HG03039 (cell line): ENCODE measurements around the gene UBTD1.
"Not testable (repeated sequence)": the region's sequence is repeated elsewhere in the genome, so short reads cannot be mapped to it uniquely, and the experiment has no call there.

Source experiments
- ATAC-seq: cut with Tn5 transposase; IDR thresholded peaks from one replicate; pipeline ENCODE4 v1.9.1; 2021; ENCODE audit warnings: mild to moderate bottlenecking, moderate library complexity; ENCODE audit not compliant: unreplicated experiment

UBTD1 gene

DNA sequence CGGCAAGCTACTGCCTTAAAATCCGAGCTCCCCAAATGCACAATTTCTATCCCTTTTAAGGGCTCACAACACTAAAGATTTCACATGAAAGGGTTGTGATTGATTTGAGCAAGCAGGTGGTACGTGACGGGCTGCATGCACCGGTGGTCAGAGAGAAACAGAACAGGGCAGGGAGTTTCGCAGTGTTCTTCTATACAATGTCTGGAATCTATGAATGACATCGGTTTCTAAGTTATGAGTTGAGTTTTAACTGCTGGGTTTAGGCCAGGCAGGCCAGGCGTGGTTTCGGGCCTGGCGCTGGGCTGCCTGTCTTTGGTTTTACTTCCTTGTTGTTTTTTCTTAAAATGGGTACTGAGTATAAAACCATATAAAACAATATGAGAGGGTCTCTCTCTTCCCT lies 56.8 kb downstream of the UBTD1 start:
- ATAC-seq: not testable (repeated sequence)

DNA sequence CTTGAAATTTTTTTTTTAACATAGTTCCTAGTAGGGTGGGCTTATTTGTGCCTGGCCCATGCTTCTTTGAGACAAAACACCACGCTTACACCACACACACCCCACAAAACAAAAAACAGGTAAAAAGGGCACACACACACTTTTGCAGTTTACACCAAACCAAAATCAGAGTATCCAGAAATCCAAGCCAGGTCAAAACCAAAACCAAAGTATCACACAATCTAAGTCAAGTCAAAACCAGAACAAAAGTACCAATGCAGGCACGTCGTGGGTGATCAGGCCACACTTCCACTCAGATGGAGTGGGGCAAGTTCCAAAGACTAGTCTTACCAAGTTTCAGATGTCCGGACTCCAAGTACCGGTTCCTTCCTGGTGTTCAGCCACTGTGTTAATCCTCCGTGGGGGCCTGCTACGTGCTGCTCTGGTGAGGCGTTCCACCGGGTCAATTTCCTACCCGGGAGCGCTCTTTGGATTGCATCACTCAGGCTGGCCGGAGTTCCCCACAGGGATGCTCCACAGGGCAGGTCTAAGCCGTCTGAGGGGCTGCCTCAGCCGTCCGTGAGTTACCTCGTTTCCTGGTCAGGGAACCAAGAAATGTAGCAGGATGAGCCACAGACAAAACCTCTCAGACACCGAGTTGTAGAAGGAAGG lies 62.1 kb downstream of the UBTD1 start:
- not testable (repeated sequence) for ATAC-seq

DNA sequence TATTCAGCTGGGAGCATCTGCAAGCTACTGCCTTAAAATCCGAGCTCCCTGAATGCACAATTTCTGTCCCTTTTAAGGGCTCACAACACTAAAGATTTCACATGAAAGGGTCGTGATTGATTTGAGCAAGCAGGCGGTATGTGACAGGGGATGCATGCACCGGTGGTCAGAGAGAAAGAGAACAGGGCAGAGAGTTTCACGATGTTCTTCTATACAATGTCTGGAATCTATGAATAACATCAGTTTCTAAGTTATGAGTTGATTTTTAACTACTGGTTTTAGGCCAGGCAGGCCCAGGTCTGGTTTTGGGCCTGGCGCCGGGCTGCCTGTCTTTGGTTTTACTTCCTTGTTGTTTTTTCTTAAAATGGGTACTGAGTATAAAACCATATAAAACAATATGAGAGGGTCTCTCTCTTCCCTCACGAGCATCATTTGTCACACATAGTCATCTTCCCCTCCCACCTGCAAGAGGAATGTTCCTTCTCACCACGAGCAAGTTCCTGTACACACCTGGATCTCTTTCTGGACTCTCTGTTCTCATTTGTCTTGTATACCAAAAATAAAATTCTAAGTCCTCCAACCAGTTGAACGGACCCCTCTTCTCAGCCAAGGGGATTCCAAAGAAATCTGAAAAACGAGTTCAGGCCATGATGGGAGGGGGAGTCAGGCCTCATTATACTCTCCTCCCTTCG lies 62.8 kb downstream of the UBTD1 start:
- not testable (repeated sequence) for ATAC-seq

DNA sequence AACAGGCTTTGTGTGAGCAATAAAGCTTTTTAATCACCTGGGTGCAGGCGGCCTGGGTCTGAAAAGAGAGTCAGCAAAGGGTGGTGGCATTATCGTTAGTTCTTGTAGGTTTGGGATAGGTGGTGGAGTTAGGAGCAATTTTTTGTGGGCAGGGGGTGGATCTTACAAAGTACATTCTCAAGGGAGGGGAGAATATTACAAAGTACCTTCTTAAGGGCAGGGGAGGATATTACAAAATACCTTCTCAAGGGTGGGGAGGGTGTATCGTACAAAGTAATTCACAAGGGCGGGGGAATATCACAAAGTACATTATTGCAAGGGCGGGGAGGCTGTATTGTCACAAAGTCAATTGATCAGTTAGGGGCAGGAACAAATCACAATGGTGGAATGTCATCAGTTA lies 63.6 kb downstream of the UBTD1 start:
- not testable (repeated sequence) for ATAC-seq

DNA sequence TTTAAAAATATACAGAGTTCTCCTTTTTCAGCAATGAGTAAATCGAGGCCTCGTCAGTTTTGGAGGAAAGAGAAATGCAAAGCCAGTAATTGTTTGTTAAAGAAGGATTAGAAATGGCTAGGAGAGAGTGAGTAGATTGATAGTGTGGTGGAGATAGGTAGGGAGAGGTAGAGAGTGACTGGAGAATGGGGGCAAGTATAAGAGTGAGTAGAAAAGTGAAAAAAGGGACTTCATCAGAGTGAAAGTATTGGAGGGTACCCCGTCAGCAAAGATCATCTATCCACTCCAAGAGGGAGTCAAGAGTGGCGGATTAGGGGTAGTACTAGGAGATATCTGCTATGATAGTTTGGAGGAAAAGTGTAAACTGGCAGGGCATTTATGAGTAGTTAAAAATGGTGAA lies 64.6 kb downstream of the UBTD1 start:
- no peak for ATAC-seq

DNA sequence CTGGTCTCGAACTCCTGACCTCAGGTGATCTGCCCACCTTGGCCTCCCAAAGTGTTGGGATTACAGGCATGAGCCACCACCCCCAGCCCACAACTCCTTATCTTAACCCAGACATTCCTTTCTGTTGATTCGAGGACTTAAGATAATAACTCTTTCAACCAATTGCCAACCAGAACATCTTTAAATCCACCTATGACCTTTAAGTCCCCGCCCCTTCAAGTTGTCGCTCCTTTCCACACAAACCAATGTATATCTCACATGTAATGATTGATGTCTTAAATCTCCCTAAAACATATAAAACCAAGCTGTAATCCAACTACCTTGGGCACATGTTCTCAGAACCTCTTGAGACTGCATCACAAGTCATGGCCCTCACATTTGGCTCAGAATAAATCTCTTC lies 66.1 kb downstream of the UBTD1 start:
- no peak for ATAC-seq

DNA sequence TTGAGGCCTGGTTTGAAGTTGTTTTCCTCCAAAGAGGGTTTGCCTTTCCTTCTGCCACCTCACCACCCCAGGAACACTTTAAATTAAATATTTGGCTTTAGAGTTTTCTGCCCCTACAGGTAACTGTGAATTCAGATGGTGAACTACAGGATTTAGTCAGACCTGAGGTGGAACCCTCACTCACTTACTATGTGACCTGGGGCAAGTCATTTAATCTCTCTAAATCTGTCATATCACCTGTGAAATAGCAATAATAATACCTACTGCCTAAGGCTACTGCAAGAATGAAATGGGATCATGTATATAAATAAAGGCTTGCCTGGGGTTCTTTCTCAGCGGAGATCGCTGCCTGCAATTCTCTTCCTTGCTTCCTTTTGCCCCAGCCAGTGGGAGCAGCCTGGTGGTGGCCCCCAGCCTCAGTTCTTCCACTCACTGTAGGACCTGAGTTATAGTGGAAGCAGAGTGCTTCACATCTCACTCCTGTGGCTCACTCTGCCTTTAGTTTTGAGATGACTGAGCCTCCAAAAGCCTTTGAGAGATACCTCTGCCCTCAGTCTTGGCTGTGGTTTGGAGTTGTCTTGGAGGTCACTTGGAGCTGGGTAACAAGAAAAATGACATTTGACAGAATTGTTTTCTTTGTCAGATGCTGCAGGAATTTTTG lies 67.7 kb downstream of the UBTD1 start:
- no peak for ATAC-seq

DNA sequence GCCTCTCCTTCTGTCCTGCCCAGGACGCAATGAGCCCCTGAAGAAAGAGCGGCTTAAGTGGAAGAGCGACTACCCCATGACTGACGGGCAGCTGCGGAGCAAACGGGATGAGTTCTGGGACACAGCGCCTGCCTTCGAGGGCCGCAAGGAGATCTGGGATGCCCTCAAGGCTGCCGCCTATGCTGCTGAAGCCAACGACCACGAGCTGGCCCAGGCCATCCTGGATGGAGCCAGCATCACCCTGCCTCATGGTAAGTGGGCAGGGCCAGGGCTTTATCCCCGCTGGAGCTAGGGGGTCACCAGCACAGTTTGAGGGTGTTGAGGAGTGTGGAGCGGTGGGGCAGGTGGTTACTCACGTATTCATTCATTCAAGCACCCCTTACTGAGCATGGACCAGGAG lies 69.2 kb downstream of the UBTD1 start:
- no peak for ATAC-seq

DNA sequence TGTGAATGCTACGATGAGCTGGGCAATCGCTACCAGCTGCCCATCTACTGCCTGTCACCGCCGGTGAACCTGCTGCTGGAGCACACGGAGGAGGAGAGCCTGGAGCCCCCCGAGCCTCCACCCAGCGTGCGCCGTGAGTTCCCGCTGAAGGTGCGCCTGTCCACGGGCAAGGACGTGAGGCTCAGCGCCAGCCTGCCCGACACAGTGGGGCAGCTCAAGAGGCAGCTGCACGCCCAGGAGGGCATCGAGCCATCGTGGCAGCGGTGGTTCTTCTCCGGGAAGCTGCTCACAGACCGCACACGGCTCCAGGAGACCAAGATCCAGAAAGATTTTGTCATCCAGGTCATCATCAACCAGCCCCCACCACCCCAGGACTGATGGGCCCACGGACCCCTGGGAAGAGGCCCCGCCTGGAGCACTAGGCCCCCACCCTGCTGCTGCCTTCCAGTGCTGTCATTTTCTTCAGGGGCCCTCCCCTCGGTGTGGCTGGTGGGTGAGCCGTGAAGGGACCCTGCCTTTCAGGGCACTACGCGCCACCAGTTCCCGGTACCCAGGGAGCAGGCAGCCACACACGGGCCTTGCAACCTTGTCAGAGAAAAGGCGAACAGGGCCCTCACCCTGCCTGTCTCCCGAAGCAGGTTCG lies 71.5 kb downstream of the UBTD1 start:
- ATAC-seq: no peak

DNA sequence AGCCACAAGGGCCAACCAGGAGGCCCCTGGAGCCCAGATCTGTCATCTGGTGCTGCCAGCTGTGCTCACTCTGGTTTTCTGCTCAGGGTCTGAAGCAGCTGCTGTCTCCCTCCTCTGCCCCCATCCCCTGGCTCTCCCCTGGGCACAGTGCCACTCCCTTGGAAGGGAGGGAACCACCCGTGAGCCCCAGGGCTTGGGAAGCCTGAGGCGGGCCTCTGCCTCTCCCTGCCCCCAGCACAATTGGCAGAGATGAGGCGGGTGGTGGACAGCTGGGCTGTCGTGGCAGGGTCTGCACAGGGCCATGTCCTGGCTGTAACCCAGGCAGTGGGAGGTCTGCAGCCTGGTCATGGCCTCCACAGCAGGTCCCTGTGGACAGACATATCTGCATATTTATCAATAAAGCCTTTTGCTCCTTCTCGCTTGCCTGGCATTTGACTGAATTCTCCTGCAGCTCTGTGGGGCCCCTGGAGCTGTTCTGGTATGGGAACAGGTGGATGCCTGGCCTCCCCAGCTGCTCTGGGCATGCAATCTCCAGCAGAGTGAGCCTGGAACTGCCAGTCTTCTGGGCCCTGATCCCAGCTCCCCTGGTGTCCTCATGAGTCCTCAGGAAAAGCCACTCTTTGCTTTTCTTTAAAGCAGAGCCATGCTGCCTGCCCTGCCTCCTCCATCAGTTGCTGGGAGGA lies 72.2 kb downstream of the UBTD1 start:
- no peak for ATAC-seq

DNA sequence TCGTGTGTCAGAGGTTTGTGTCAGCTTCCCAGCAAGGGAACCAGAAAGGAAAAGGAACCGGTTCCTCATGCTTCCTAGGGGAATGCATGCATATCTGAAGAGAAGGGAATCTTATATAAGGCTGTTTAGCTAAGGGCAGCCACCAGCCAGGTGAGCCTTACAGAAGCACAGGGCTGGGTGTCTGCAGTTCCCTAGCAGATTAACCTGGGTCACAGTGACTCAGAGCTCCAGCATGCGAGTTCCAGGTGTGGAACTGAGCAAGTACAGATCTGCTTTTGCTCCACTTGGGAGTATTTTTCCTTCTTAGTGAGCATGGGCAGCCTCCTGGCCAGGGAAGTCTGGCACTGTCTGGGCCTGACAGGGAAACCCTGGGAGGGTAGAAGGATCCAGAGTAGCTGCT lies 72.9 kb downstream of the UBTD1 start:
- ATAC-seq: no peak

DNA sequence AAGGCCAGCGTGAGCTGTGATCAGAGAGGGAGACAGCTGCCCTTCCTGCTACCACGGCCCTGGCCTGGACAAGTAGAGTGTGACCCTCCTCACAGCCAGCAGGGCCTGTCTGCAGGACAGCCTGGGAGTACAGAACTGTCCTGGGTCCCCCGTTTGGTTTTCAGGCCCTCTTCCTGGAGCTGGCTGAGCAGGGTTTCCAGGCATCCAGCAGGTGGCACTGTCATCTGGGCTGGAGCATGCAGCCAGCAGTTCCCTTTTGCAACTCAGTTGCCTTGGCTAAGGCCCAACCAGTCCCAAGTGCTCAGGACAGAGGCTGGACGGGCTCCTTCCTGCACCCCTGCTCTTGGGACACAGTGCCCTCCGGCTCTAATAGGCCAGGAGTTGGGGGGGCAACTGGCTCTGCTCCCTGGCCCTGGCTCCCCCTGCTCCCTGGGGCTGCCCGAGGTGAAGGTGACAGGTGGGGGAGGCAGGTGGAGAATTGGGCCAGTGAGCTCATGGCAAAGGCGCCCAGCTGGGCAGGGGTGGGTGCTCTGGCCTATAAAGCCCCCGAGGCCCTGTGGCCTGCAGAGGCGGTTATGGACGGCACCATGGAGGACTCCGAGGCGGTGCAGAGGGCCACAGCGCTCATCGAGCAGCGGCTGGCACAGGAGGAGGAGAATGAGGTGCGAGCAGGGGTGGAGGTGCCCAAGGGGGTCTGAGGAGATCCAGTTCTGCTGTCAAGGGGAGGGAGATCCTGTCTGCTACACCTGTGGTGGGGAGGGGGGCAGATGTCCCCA lies 73.7 kb downstream of the UBTD1 start, which contains the start of gene ANKRD2:
TSS of gene ANKRD2 (plus strand) at position 566 of the 776 bp plus-strand sequence. CDS start at position 576, 10 bp downstream.
- ATAC-seq: no peak

DNA sequence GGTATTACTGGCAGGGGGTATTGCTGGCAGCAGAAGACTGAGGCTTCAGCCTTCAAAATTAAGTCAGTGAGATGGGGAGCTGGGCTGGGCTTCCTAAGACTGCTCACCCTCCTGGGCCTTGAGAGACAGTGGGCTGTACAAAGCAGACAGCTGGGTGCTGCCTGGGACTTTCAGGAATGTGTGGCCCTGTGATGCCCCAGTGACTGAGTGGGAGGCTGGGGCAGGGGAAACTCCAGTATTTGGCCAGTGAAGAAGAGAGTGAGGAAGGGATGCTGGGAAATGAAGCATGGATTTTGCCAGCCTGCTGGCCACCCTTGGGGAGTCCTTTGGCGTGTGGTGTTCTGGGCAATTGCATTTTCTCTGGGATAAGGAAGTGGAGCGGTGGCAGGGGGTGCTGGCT lies 74.3 kb downstream of the UBTD1 start:
- ATAC-seq: no peak

DNA sequence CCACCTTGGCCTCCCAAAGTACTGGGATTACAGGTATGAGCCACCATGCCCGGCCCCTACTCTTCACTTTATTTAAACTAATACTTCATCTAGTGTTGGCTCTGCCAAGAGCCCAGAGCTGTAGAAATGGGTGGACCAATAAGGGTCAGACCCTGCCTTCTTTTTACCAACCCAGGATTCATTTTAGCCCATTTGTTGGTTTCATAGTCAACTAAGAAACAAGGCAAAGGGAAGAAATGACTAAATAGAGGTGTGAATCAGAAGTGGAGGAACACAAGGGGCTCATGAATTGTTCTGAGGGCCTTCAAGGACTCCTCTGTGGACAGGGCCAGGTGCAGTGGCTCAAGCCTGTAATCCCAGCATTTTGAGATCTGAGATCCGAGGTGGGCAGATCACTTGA lies 74.9 kb downstream of the UBTD1 start:
- ATAC-seq: no peak

DNA sequence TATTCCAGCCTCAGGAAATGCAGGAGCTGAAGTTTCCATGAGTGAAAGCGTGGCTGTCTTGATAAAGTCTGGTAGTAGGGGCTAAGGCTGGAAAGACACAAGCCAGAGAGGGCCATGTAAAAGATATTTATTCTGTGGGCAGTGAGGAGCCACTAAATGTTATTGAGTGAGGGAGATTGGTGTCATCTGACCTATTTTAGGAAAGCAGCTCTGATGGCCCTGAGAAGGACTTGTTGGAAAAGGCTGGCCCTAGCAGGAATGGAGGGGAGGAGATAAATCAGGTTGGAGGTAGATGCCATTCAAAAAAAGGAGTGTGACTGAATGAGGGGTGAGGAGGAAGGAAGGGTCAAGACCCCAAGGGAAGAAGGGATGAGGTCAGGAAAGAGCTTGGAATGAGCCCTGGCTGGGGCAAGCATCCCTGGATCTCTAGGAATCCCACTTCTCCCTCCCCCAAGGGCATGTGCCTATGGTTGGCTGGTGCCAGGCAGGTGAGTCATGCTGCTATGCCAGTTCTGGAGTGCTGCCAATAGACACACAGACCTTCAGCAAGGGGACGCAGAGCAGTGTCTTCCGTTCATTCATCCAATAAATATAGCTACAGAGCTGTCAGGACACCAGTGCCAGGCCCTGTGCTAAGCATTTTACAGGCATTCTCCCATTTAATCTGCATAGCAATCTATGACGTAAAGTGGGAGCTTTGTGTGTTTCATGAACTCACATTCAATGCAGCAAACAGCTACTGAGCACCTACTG lies 75.8 kb downstream of the UBTD1 start:
- ATAC-seq: no peak

DNA sequence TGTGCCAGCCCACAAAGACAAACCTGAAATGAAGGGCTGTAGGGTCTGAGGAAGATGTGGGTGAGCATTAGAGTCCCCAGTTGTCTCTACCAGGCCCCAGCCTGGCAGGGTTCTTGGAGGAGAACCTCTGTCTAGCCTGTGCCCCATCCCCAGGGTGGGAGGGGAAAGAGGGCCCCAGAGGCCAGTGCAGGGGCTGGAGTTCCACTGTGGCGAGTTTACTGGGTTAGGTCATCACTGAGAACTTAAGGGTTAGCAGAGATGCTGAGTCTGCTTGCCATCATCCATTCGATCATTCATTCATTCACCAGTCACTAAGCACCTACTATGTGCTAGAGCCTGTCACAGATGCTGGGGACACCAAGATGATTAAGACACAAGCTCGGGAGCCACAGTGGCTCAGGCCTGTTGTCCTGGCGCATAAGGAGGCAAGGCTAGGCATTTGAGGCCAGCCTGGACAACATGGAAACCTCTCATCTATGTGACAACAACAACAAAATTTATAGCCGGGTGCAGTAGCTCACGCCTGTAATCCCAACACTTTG lies 76.5 kb downstream of the UBTD1 start:
- ATAC-seq: no peak

DNA sequence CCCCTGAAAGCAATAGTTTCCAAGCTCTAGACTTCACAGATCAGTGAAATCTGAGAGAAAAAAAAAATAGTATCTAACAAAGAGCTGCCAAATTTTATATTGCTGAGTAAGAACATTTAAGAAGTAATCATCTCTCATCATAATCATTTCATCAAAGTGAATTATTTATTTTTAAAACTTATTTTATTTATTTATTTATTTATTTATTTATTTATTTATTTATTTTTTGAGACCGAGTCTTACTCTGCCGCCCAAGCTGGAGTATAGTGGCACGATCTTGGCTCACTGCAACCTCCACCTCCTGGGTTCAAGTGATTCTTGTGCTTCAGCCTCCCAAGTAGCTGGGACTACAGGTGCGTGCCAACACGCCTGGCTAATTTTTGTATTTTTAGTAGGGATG lies 77.8 kb downstream of the UBTD1 start:
- ATAC-seq: not testable (repeated sequence)

DNA sequence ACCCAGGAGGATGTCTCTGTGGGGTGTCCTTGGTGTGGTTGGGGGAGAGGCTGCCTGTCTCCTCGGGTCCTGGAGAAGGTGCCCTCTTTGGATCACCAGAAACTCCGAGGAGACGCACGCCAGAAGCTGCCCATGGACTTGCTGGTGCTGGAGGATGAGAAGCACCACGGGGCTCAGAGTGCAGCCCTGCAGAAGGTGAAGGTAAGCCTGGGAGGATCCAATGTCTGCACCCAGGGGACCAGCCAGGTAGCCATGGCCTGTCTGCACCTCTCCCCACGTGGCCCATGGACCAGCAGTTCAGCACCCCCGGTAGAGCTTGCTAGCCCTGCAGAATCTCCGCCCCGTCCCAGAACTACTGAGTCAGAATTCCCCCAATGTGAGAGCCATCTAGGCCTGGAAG lies 79.0 kb downstream of the UBTD1 start:
- ATAC-seq: no peak

DNA sequence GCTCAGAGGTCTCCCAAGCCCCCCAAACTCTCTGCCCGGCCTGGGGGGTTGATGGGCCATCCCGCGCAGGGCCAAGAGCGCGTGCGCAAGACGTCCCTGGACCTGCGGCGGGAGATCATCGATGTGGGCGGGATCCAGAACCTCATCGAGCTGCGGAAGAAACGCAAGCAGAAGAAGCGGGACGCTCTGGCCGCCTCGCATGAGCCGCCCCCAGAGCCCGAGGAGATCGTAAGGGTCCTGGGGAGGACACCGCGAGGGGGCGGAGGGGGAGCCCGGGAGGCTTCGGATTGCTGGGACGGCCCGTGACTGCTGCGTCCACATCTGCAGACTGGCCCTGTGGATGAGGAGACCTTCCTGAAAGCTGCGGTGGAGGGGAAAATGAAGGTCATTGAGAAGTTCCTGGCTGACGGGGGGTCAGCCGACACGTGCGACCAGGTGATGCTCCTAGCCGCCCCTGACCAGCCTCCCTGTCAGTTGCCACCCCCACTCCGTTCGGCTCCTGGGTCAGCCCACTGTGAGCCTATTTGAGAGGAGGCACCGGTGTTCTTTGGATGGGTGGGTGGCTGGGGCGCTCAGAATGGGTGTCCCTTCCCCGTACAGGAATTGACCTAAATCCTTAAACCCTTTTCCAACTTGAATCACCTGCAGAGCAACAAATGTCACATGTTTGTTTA lies 79.6 kb downstream of the UBTD1 start:
- ATAC-seq: no peak
